Loucy (cell line): Measurements from ENCODE around the gene FAM180A.

Experiments used
- H2AFZ ChIP-seq: fragments of 200-600 bp; sonication (generic); 2 replicates; pipeline ENCODE4 v1.6.0; 2016; ENCODE audit warnings: antibody characterized with exemption, mild to moderate bottlenecking, low read length, moderate library complexity
- H3F3A ChIP-seq: fragments of 200-600 bp; 2 replicates; pipeline ENCODE4 v1.6.0; 2016; ENCODE audit warnings: antibody characterized with exemption, low read depth, mild to moderate bottlenecking
- H3K27me3 ChIP-seq: fragments of 200-600 bp; sonication (generic); 2 replicates; pipeline ENCODE4 v1.6.1; 2014; ENCODE audit warnings: low read length, mild to moderate bottlenecking; ENCODE audit not compliant: insufficient read depth, poor library complexity, severe bottlenecking
- H3K36me3 ChIP-seq: fragments of 200-600 bp; sonication (generic); 2 replicates; pipeline ENCODE4 v1.6.1; 2016; ENCODE audit warnings: low read length; ENCODE audit not compliant: insufficient read depth
- H3K4me1 ChIP-seq: fragments of 200-600 bp; sonication (generic); 2 replicates; pipeline ENCODE4 v1.5.1; 2014; ENCODE audit warnings: low read length, mild to moderate bottlenecking; ENCODE audit not compliant: insufficient read depth, poor library complexity, severe bottlenecking
- H3K4me2 ChIP-seq: fragments of 200-600 bp; sonication (generic); 2 replicates; pipeline ENCODE4 v1.6.0; 2014; ENCODE audit warnings: antibody characterized with exemption, low read length, low read depth, mild to moderate bottlenecking; ENCODE audit not compliant: poor library complexity, severe bottlenecking
- H3K4me3 ChIP-seq: fragments of 200-600 bp; sonication (generic); 2 replicates; pipeline ENCODE4 v1.5.1; 2014; ENCODE audit warnings: low read length, mild to moderate bottlenecking, mixed read lengths; ENCODE audit not compliant: poor library complexity, severe bottlenecking
- H3K79me2 ChIP-seq: fragments of 200-600 bp; sonication (generic); 2 replicates; pipeline ENCODE4 v1.6.1; 2014; ENCODE audit warnings: low read length; ENCODE audit not compliant: insufficient read depth
- H3K9ac ChIP-seq: fragments of 200-600 bp; sonication (generic); 2 replicates; pipeline ENCODE4 v1.6.0; 2014; ENCODE audit warnings: mild to moderate bottlenecking, low read depth, low read length, moderate library complexity; ENCODE audit not compliant: poor library complexity, severe bottlenecking
- H3K9me2 ChIP-seq: fragments of 200-600 bp; sonication (generic); replicated peaks from 2 replicates; pipeline ENCODE4 v1.6.1; 2016; ENCODE audit warnings: low read depth, low read length, mixed read lengths
- H3K9me3 ChIP-seq: fragments of 200-600 bp; sonication (generic); 2 replicates; pipeline ENCODE4 v1.6.1; 2014; ENCODE audit warnings: mild to moderate bottlenecking, antibody characterized with exemption, low read length, low read depth; ENCODE audit not compliant: insufficient read depth
- H4K20me1 ChIP-seq: fragments of 200-600 bp; sonication (generic); 2 replicates; pipeline ENCODE4 v1.6.0; 2014; ENCODE audit warnings: antibody characterized with exemption, low read length, mild to moderate bottlenecking; ENCODE audit not compliant: insufficient read depth, poor library complexity, severe bottlenecking
- CTCF ChIP-seq: fragments of 200-600 bp; sonication (generic); conservative IDR thresholded peaks from 2 replicates; pipeline ENCODE4 v1.5.1; 2014; ENCODE audit warnings: mild to moderate bottlenecking, antibody characterized with exemption, low read length
- EZH2phosphoT487 ChIP-seq: fragments of 200-600 bp; IDR thresholded peaks from 2 replicates; pipeline ENCODE4 v1.6.1; 2018; ENCODE audit warnings: antibody characterized with exemption, mild to moderate bottlenecking, moderate library complexity, borderline replicate concordance

Gene FAM180A

GRCh38 chr7:135714534-135715009 lies 34.0 kb downstream of the FAM180A start:
- Histone ChIP-seq H3K4me1 (no peaks in the 10 kb centered on the region), H2AFZ (no peak overlapping the region), H3K9me3 (no peaks in the 10 kb centered on the region), H4K20me1 (no peaks in the 10 kb centered on the region), H3K4me2 (no peak overlapping the region), H3K9ac (no peak overlapping the region), H3K9me2 (no peaks in the 10 kb centered on the region), H3K79me2 (no peaks in the 10 kb centered on the region), H3K36me3 (no peaks in the 10 kb centered on the region), H3K27me3 (no peaks in the 10 kb centered on the region), H3F3A (no peaks in the 10 kb centered on the region), H3K4me3 (no peak overlapping the region)
- no peak for TF ChIP-seq CTCF
- no peak for TF ChIP-seq EZH2phosphoT487

- no peak overlapping the region for H3K4me2 ChIP-seq
- no peaks in the 10 kb centered on the region for H3K9me3 ChIP-seq
- H2AFZ ChIP-seq = no peak overlapping the region
- H3F3A ChIP-seq = no peaks in the 10 kb centered on the region
- H3K79me2 ChIP-seq = no peaks in the 10 kb centered on the region
- H4K20me1 ChIP-seq = no peaks in the 10 kb centered on the region
- H3K9ac ChIP-seq = no peak overlapping the region
- no peaks in the 10 kb centered on the region for H3K27me3 ChIP-seq
- no peaks in the 10 kb centered on the region for H3K36me3 ChIP-seq
- H3K9me2 ChIP-seq = no peaks in the 10 kb centered on the region
- no peak overlapping the region for H3K4me3 ChIP-seq
- no peaks in the 10 kb centered on the region for H3K4me1 ChIP-seq
- TF ChIP-seq EZH2phosphoT487 (no peak), CTCF (no peak)
Observed at GRCh38 chr7:135713836-135714470, 34.7 kb downstream of the FAM180A start.

- H3K4me2 ChIP-seq = no peak overlapping the region
- H2AFZ ChIP-seq = no peak overlapping the region
- no peak for TF ChIP-seq CTCF
- TF ChIP-seq EZH2phosphoT487 = no peak
- no peaks in the 10 kb centered on the region for H3K36me3 ChIP-seq
- H3F3A ChIP-seq = no peaks in the 10 kb centered on the region
- H3K79me2 ChIP-seq = no peaks in the 10 kb centered on the region
- H3K9me3 ChIP-seq = no peaks in the 10 kb centered on the region
- no peaks in the 10 kb centered on the region for H3K4me1 ChIP-seq
- no peaks in the 10 kb centered on the region for H4K20me1 ChIP-seq
- no peaks in the 10 kb centered on the region for H3K27me3 ChIP-seq
- H3K9ac ChIP-seq = no peak overlapping the region
- H3K4me3 ChIP-seq = no peak overlapping the region
- H3K9me2 ChIP-seq = no peaks in the 10 kb centered on the region
Observed at GRCh38 chr7:135712796-135713195, 35.8 kb downstream of the FAM180A start.
